Endothelial cell (in vitro differentiated cells): Measurements from ENCODE around the gene NFATC2. TPM values are rescaled to one million over a fixed set of nuclear protein-coding genes. Genes with fewer than 3 reads are reported as not detected.

ENCODE experiments used
- DNase-seq: peaks from one replicate; pipeline ENCODE4 v3.0.0; 2021; ENCODE audit warnings: low spot score
- H3K27ac Mint-ChIP-seq: one replicate; pipeline ENCODE4 v1.8.0; 2021; ENCODE audit warnings: mixed read lengths, inconsistent platforms; ENCODE audit not compliant: unreplicated experiment
- H3K27me3 Mint-ChIP-seq: one replicate; pipeline ENCODE4 v1.8.0; 2021; ENCODE audit warnings: mild to moderate bottlenecking, moderate library complexity, mixed read lengths, inconsistent platforms; ENCODE audit not compliant: unreplicated experiment
- H3K36me3 Mint-ChIP-seq: one replicate; pipeline ENCODE4 v1.8.0; 2021; ENCODE audit warnings: mild to moderate bottlenecking, low read depth, mixed read lengths, inconsistent platforms; ENCODE audit not compliant: unreplicated experiment
- H3K4me1 Mint-ChIP-seq: one replicate; pipeline ENCODE4 v1.8.0; 2021; ENCODE audit warnings: mild to moderate bottlenecking, mixed read lengths, inconsistent platforms; ENCODE audit not compliant: unreplicated experiment
- H3K4me3 Mint-ChIP-seq: one replicate; pipeline ENCODE4 v1.8.0; 2021; ENCODE audit warnings: mild to moderate bottlenecking, mixed read lengths, inconsistent platforms; ENCODE audit not compliant: unreplicated experiment
- H3K9me3 Mint-ChIP-seq: one replicate; pipeline ENCODE4 v1.8.0; 2021; ENCODE audit warnings: mixed read lengths, inconsistent platforms; ENCODE audit not compliant: unreplicated experiment
- microRNA-seq: library from miRNA; unstranded; fragments of <30 nt; microRNA quantifications from one replicate; pipeline ENCODE4, GENCODE V29; 2020; ENCODE audit not compliant: unreplicated experiment
- total RNA-seq: library from RNA; stranded (reverse); fragmentation: NEBNext Ultra II Directional; extraction: Animal tissue kit (Norgen Biotek cat#: 25700); gene quantifications from one replicate; pipeline ENCODE4 v1.2.1, GENCODE V29; 2021; ENCODE audit not compliant: unreplicated experiment
- TF ChIP-seq, protein P1 (sequence below): fragments of 200-600 bp; sonication (generic); IDR thresholded peaks from one replicate; pipeline ENCODE4 v1.5.0; 2021; ENCODE audit warnings: antibody characterized with exemption; ENCODE audit not compliant: unreplicated experiment

The NFATC2 gene
- total RNA-seq, 1 donor from 2014 or later = 3.5 TPM

DNA sequence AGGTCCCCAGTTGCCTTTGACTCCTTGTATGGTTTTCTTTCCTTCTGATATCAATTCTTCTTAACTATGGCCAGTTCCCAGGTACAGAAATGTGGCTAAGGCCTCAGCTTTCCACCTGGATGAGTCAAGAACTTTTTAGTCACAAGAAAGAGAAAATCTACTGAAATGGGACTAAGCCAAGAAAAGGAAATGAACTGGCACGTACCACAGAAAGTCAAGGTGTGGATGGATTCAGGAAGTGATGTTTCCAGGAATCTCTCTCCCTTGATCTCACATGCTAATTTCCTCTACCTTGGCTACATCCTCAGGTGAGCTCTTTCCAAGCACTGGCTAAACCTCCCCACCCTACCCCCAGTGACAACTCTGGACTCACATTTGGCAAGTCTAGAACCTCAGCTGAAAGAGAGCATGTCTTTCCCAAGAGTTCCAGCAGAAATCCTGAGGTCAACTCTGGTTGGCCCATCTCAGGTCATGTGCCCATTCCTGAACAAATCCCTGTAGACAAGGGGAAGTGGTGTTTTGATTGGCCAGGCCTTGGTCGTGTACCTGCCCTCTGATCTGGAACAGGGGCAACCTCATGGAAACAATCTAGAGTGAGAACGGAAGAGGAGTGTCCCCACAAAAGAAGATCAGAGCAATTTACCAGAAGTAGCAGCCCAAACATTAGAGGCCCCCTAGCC lies 205.3 kb downstream of the NFATC2 start:
- TF ChIP-seq, protein P1, sequence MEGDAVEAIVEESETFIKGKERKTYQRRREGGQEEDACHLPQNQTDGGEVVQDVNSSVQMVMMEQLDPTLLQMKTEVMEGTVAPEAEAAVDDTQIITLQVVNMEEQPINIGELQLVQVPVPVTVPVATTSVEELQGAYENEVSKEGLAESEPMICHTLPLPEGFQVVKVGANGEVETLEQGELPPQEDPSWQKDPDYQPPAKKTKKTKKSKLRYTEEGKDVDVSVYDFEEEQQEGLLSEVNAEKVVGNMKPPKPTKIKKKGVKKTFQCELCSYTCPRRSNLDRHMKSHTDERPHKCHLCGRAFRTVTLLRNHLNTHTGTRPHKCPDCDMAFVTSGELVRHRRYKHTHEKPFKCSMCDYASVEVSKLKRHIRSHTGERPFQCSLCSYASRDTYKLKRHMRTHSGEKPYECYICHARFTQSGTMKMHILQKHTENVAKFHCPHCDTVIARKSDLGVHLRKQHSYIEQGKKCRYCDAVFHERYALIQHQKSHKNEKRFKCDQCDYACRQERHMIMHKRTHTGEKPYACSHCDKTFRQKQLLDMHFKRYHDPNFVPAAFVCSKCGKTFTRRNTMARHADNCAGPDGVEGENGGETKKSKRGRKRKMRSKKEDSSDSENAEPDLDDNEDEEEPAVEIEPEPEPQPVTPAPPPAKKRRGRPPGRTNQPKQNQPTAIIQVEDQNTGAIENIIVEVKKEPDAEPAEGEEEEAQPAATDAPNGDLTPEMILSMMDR = no peak
- H3K36me3 Mint-ChIP-seq = peaks cover 4% of the 10 kb centered on the region
- DNase-seq = no peak
- H3K4me1 Mint-ChIP-seq = peaks cover 15% of the 10 kb centered on the region
- no peak overlapping the region for H3K4me3 Mint-ChIP-seq
- no peak overlapping the region for H3K27ac Mint-ChIP-seq
- H3K27me3 Mint-ChIP-seq = peaks cover 2% of the 10 kb centered on the region
- H3K9me3 Mint-ChIP-seq = no peaks in the 10 kb centered on the region

Small RNAs within 50 kb of the gene (microRNA-seq; reads per million reads assigned to microRNA genes)
- gene MIR3194 = 2.2 reads per million, percentile 32 among the genes with 10 or more reads in this experiment

Other genes with a start within 250 kb of the NFATC2 start
- 30.6 TPM for gene ATP9A, start 225.7 kb upstream of the NFATC2 start, total RNA-seq